ENCODE data around the gene ZNF532.

DNA sequence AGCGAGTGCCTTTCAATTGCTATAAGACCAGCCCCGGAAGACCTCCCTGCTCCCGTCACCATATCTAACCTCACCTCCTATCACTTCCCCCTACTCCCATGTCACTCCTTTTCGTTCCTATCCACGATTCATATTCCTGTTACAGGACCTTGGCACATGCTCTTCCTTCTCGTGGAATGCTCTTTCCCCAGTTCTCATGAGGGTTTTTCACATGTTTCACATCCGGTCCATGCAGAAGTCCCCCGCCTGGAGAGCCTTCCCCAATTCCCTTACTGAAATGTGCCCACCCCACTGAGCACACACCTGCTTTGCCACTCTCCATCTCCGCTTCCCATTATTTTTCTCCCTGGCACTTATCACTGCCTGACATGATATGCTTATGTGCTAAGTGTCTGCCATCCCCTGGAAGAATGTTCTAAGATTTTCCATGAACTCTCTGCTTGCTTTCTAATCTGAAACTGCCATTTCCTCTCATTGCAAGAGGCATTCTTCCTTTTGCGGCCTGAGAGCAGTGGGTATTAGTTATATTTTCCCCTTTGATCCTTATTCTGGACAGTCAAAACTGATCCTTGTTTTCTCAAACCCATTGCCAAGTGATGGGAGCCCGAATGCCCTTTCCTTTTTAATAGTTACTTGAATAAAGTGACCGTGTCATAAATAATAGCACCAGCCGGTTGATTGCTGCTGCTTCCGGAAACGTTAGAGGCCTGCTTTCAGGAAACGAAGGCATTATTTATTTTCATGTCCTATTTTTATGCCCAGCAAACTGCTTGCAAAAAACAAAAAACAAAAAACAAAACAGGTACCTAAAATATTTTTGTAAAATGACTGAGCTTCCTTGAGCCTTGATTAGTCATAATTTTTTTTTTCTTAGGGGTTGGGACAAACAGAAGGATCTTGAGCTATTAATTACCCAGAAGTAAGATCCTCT, 127.9 kb downstream of the ZNF532 start:
- TF ChIP-seq, protein P1, sequence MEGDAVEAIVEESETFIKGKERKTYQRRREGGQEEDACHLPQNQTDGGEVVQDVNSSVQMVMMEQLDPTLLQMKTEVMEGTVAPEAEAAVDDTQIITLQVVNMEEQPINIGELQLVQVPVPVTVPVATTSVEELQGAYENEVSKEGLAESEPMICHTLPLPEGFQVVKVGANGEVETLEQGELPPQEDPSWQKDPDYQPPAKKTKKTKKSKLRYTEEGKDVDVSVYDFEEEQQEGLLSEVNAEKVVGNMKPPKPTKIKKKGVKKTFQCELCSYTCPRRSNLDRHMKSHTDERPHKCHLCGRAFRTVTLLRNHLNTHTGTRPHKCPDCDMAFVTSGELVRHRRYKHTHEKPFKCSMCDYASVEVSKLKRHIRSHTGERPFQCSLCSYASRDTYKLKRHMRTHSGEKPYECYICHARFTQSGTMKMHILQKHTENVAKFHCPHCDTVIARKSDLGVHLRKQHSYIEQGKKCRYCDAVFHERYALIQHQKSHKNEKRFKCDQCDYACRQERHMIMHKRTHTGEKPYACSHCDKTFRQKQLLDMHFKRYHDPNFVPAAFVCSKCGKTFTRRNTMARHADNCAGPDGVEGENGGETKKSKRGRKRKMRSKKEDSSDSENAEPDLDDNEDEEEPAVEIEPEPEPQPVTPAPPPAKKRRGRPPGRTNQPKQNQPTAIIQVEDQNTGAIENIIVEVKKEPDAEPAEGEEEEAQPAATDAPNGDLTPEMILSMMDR (IDR thresholded peaks at IDR 0.05; ENCODE audit: low read depth, low read length), result no peak
- no peak for TF ChIP-seq EZH2phosphoT487 (IDR thresholded peaks at IDR 0.05; ENCODE audit: low read depth)

All from OCI-LY3 (cell line).